K562 (cell line): ENCODE measurements around the gene CDK5R1. TPM values are rescaled to one million over a fixed set of nuclear protein-coding genes. Genes with fewer than 3 reads are reported as not detected.

Experiments used
- ARID1B ChIP-seq: fragments of 450-650 bp; IDR thresholded peaks from 2 replicates; pipeline ENCODE4 v1.6.1; 2016; ENCODE audit warnings: antibody characterized with exemption, mild to moderate bottlenecking, inconsistent platforms
- ARID4B ChIP-seq: sonication (generic); formaldehyde crosslinking; IDR thresholded peaks from 2 replicates; pipeline ENCODE4 v1.8.0; 2022; ENCODE audit warnings: mild to moderate bottlenecking, missing genetic modification reagents
- CBX3 ChIP-seq, 2 experiments: IDR thresholded peaks; 1 replicate in 1 of 2; 2 replicates in 1 of 2; pipeline ENCODE4 v1.6.1; 2012; ENCODE audit warnings: inconsistent platforms in 2 of 2, low read length in 2 of 2, borderline replicate concordance in 1 of 2, control low read depth in 1 of 2
- CTCF ChIP-seq, 3 experiments: IDR thresholded peaks in 2 of 3; conservative IDR thresholded peaks in 1 of 3; 2 replicates each; pipeline ENCODE4 v1.5.1; 2011 to 2012; ENCODE audit warnings: low read length in 3 of 3, mild to moderate bottlenecking in 3 of 3, control low read depth in 2 of 3, improper control_type of control experiment in 1 of 3, inconsistent platforms in 1 of 3, low read depth in 1 of 3, mixed read lengths in 1 of 3, moderate library complexity in 1 of 3; ENCODE audit not compliant: insufficient read depth in 2 of 3
- EP400 ChIP-seq: fragments of 450-650 bp; IDR thresholded peaks from 2 replicates; pipeline ENCODE4 v1.6.1; 2017; ENCODE audit warnings: antibody characterized with exemption, mild to moderate bottlenecking, moderate library complexity
- FIP1L1 ChIP-seq: fragments of 200-400 bp; formaldehyde crosslinking; IDR thresholded peaks from 2 replicates; pipeline ENCODE4 v1.6.1; 2018; ENCODE audit warnings: mild to moderate bottlenecking, low read depth, low read length; ENCODE audit not compliant: poor library complexity, severe bottlenecking
- FUS ChIP-seq: fragments of 200-400 bp; formaldehyde crosslinking; optimal IDR thresholded peaks from 2 replicates; pipeline ENCODE3; 2017; ENCODE audit warnings: low read depth, low read length
- HMG20B ChIP-seq: fragments of 250-450 bp; sonication (Bioruptor Pico); IDR thresholded peaks from 2 replicates; pipeline ENCODE4 v1.5.0; 2021; ENCODE audit warnings: mild to moderate bottlenecking
- KAT8 ChIP-seq: fragments of 450-650 bp; IDR thresholded peaks from 2 replicates; pipeline ENCODE4 v1.6.1; 2016; ENCODE audit warnings: low read depth, mild to moderate bottlenecking
- MAFF ChIP-seq: IDR thresholded peaks from 2 replicates; pipeline ENCODE4 v1.6.1; 2012; ENCODE audit warnings: low read length, improper control_type of control experiment
- MCM2 ChIP-seq: fragments of 450-650 bp; IDR thresholded peaks from 2 replicates; pipeline ENCODE4 v1.6.1; 2017; ENCODE audit warnings: low read depth, mild to moderate bottlenecking
- NCOA6 ChIP-seq: fragments of 450-650 bp; IDR thresholded peaks from 2 replicates; pipeline ENCODE4 v1.6.1; 2017; ENCODE audit warnings: mild to moderate bottlenecking
- POLR2G ChIP-seq: fragments of 200-400 bp; formaldehyde crosslinking; IDR thresholded peaks from 2 replicates; pipeline ENCODE4 v1.6.1; 2017; ENCODE audit warnings: low read depth, mild to moderate bottlenecking, antibody characterized with exemption, low read length, moderate library complexity
- TAL1 ChIP-seq: fragments of 450-650 bp; IDR thresholded peaks from 2 replicates; pipeline ENCODE4 v1.6.1; 2016; ENCODE audit warnings: mild to moderate bottlenecking
- TBP ChIP-seq: optimal IDR thresholded peaks from 2 replicates; pipeline ENCODE3; 2011; ENCODE audit warnings: low read depth, low read length, improper control_type of control experiment
- TEAD4 ChIP-seq, 2 experiments: sonication (generic) in 1 of 2; formaldehyde crosslinking in 1 of 2; IDR thresholded peaks; 2 replicates each; pipeline versions ENCODE4 v1.6.1 to v1.8.0; 2012 to 2022; ENCODE audit warnings: borderline replicate concordance in 1 of 2, inconsistent platforms in 1 of 2, low read length in 1 of 2, mild to moderate bottlenecking in 1 of 2, missing genetic modification reagents in 1 of 2
- U2AF1 ChIP-seq: fragments of 200-400 bp; formaldehyde crosslinking; optimal IDR thresholded peaks from 2 replicates; pipeline ENCODE3; 2017; ENCODE audit warnings: mild to moderate bottlenecking, low read depth, low read length, moderate library complexity
- ZNF133 ChIP-seq: fragments of 250-450 bp; sonication (Bioruptor Pico); IDR thresholded peaks from 2 replicates; pipeline ENCODE4 v1.4.0; 2020; ENCODE audit warnings: mild to moderate bottlenecking
- ZNF41 ChIP-seq: fragments of 250-450 bp; sonication (Bioruptor Pico); conservative IDR thresholded peaks from 2 replicates; pipeline ENCODE4 v1.4.0; 2020; ENCODE audit warnings: mild to moderate bottlenecking
- ZNF830 ChIP-seq: fragments of 250-450 bp; sonication (Bioruptor Pico); IDR thresholded peaks from 2 replicates; pipeline ENCODE4 v1.5.0; 2021; ENCODE audit warnings: mild to moderate bottlenecking
- polyA plus RNA-seq, 8 experiments: library from polyadenylated mRNA; depleted of rRNA in 4 of 8; stranded (reverse) in 5 of 8; unstranded in 3 of 8; fragments of >200 nt; fragmentation: Nextera tagmentation in 2 of 8; fragmentation: Illumina TruSeq in 1 of 8; extraction: Ambion mirVana in 2 of 8; extraction: Trizol in 1 of 8; gene quantifications; 2 replicates each; pipeline versions ENCODE4 v1.2.1 to v1.2.3, GENCODE V29; 2011 to 2014; ENCODE audit warnings: inconsistent platforms in 1 of 8, missing spikeins in 1 of 8
- total RNA-seq, 7 experiments: library from RNA; depleted of rRNA in 6 of 7; stranded (reverse); fragments of >200 nt in 6 of 7; fragmentation: Illumina TruSeq in 2 of 7; extraction: Trizol in 2 of 7; gene quantifications; 2 replicates each; pipeline versions ENCODE4 v1.2.1 to v1.2.3, GENCODE V29; 2011 to 2021; ENCODE audit warnings: low replicate concordance in 1 of 7
- TF ChIP-seq, protein P1 (sequence below), 2 experiments: fragments of 250-450 bp in 1 of 2; fragments of 450-650 bp in 1 of 2; sonication (Bioruptor Pico) in 1 of 2; IDR thresholded peaks; 2 replicates each; pipeline versions ENCODE4 v1.6.1 to v1.8.0; 2016 to 2021; ENCODE audit warnings: mild to moderate bottlenecking in 2 of 2, moderate library complexity in 2 of 2, missing compliant biosample characterization in 1 of 2, missing genetic modification characterization in 1 of 2

Gene CDK5R1
- total and polyA plus RNA-seq, 9 of the 15 experiments (the other 6 are each of a cell fraction or from before 2014, with no cell fraction given): 0.10 to 4.8 (median 2.3) TPM

- peak; percentile 43; the same call in 1 of the 2 replicates for TF ChIP-seq ARID4B (CRISPR knock-in tag)
- no peak for TF ChIP-seq HMG20B
- TF ChIP-seq NCOA6: no peak
- peak; percentile 63 for TF ChIP-seq FIP1L1
- TF ChIP-seq TBP: peak; percentile 34
- TF ChIP-seq, protein P1, sequence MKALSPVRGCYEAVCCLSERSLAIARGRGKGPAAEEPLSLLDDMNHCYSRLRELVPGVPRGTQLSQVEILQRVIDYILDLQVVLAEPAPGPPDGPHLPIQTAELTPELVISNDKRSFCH (CRISPR knock-in tag; IDR thresholded peaks at IDR 0.05): no peak
- TF ChIP-seq, protein P1 (tag; IDR thresholded peaks at IDR 0.05): no peak
- TF ChIP-seq EP400: peak; percentile 36; the same call in 1 of the 2 replicates
- no peak for TF ChIP-seq CBX3 (IDR thresholded peaks at IDR 0.05; ENCODE audit: borderline replicate concordance in 1 of 2, low read length in 2 of 2)
- peak; percentile 25 for TF ChIP-seq U2AF1
- no peak for TF ChIP-seq ZNF830 (CRISPR knock-in tag)
- no peak for TF ChIP-seq ZNF133 (CRISPR knock-in tag)
- no peak for TF ChIP-seq FUS
- peak; percentile 85 for TF ChIP-seq POLR2G
- TF ChIP-seq ARID1B: no peak
- no peak for TF ChIP-seq MAFF
- no peak for TF ChIP-seq ZNF41 (CRISPR knock-in tag)
- no peak for TF ChIP-seq MCM2
- TF ChIP-seq TAL1: no peak
- no peak for TF ChIP-seq TEAD4 (IDR thresholded peaks at IDR 0.05; ENCODE audit: low read length)
- no peak for TF ChIP-seq TEAD4 (CRISPR knock-in tag; IDR thresholded peaks at IDR 0.05; ENCODE audit: borderline replicate concordance)
- peak in 1 of 3 experiments; percentile 0; a peak in 1 of 6 replicates for TF ChIP-seq CTCF (IDR thresholded peaks at IDR 0.05 in 2 of 3, conservative IDR thresholded peaks at IDR 0.05 in 1 of 3; ENCODE audit: insufficient read depth in 2 of 3, low read depth in 1 of 3, low read length in 3 of 3)
- TF ChIP-seq KAT8: no peak
These were observed 587 bp upstream of the CDK5R1 start (continued) for GRCh38 chr17:32486111-32486700.
